ENCODE measurements around the gene PXMP2.

The PXMP2 gene

DNA sequence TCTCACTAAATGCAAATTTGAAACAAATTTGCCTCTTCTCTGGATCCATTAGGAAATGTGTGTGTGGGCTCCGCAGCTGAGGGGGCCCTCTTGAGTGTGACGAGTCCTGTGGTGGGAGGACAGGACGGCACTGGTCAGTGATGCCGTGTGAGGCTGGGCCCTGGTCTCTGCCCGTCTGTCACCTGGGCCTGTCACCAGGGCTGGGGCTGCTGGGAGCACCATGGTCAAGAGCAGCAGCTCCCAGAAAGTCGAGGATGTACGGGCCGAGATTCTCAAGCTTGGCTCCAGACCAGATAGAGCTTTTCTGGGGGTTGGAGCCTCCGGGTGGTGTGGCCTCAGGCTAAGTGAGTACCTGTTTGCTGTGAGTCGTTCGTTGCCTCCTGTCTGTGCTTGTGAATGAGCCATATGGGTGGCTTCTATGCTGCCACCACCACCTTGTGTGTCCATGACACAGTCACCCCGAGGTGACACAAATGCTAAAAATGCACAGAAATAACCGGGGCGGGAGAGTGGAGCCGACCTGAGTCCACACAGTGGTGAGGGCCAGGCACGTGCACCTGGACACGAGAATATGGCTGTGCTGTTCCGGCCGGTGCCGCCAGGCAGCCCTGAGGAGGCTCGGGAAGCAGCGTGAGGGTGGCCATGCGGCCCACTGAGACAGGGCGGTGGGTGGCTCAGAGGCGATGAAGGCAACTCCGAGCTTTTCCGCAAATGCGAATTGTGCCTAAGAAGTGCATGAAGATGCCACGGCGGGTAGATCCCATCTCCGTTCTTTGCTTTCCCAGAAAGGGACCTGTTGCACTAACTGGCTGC lies 32.0 kb downstream of the PXMP2 start:
- Mint-ChIP-seq H3K27ac (no peak overlapping the region), H3K9me3 (no peaks in the 10 kb centered on the region), H3K36me3 (ENCODE audit: low read depth) (peaks cover 33% of the 10 kb centered on the region), H3K4me3 (no peak overlapping the region), H3K4me1 (ENCODE audit: low read depth) (peaks cover 2% of the 10 kb centered on the region), H3K27me3 (ENCODE audit: low read depth) (no peaks in the 10 kb centered on the region)

DNA sequence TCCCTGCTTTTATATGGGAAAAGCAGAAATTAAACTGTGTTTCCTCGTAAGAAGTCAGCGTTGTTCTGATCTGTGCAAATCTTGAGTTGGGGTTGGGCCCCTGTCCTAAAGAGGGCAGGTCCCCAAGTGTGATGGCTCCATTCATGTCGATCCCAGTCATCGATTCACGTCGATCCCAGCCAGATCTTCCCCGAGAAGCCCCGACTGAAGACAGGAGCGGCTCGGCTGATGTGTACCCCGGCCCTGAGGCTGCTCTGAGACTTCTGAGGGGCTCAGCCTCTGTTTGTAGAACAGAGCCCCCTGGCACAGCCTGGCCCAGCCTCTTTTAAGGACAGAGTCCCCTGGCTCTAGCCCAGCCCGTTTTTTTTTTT lies 32.6 kb downstream of the PXMP2 start:
- Mint-ChIP-seq H3K4me3 (no peak overlapping the region), H3K27ac (no peak overlapping the region), H3K9me3 (no peaks in the 10 kb centered on the region), H3K4me1 (ENCODE audit: low read depth) (no peaks in the 10 kb centered on the region), H3K36me3 (ENCODE audit: low read depth) (peaks cover 31% of the 10 kb centered on the region), H3K27me3 (ENCODE audit: low read depth) (no peaks in the 10 kb centered on the region)

DNA sequence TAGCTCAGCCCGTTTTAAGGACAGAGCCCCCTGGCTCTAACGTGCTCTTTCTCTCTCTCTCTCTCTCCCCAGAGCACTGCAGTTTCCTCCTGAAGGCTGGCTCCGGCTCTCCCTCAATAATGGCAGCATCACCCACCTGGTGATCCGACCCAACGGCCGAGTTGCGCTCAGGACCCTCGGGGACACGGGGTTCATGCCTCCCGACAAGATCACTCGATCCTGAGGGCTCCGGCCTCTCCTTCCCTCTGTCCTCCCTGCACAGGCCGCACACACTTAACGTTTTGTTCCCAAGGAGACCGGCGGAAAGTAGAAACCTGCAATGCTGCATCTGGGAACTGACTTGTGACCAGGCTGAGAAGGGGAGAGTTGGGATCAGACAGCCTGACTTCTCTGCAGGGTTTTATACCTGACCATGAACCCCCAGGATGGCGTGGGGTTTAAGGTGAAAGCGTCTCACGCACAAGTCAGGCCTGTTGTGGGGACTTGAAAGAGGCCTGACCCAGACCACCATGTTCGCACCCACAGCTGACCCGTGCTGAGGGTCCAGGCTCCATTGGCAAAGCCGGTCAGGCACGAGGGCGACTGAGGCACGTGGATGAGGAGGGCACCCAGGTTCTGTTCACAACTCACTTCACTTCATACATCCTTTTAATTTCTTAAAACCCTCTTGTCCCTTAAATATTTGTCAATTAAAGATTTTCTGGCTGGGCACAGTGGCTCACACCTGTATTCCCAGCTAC lies 33.4 kb downstream of the PXMP2 start:
- no peaks in the 10 kb centered on the region for H3K4me1 Mint-ChIP-seq (ENCODE audit: low read depth)
- H3K36me3 Mint-ChIP-seq (ENCODE audit: low read depth) = peaks cover 37% of the 10 kb centered on the region
- no peaks in the 10 kb centered on the region for H3K9me3 Mint-ChIP-seq
- no peak overlapping the region for H3K27ac Mint-ChIP-seq
- no peak overlapping the region for H3K4me3 Mint-ChIP-seq
- H3K27me3 Mint-ChIP-seq (ENCODE audit: low read depth) = no peaks in the 10 kb centered on the region

DNA sequence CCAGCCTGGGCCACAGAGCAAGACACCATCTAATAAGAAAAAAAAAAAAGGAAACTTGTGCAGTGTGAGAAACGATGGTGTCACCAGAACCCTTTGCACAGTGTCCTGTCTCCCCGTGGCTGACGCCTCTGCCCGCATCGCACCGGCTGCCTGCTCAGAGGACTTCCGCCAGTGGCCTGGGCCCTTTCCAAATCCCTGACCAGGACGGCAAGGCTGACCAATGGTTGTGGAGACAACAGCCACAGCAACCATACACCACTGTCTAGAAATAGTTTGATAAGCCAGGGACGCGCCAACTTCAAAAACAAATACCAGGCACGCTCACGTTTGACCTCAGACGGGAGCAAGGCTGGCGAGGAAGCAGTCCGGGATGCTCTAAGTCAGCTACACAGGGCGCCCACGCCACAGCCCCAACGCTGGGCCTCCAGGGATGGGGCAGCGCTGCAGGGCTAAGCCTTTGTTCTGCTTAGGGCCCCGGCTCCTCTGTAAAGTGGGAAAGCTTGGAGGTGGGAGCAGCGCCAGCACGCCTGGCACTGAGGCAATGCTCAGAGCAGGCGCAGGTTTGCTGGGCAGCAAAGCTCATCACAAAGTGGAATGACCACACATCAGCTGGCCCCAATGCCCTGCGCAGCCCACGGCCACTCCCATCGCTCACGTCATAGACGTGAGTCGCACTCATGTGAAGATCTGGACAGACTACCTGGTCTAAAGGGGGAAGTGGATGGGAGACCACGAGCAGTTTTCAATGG lies 35.8 kb downstream of the PXMP2 start:
- Mint-ChIP-seq H3K27ac (no peak overlapping the region), H3K9me3 (no peaks in the 10 kb centered on the region)

DNA sequence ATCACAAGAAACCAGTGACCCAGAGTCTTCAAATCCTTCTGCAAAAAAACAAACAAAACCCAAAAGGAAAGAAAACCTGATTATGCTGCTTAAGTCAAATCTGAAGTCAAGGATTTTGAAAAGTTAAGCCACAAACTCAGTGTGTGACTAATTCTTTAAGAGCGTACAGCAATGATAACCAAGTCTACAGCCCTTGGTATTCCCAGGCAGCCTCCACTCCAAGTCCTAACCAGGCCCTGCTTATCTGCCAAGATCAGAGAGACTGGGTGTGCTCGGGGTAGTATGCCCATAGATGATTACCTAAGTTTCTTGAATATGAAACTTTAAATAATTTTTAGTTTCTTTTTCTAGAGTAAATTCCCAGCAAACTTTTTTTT lies 36.4 kb downstream of the PXMP2 start:
- Mint-ChIP-seq H3K4me3 (no peak overlapping the region), H3K4me1 (ENCODE audit: low read depth) (no peaks in the 10 kb centered on the region), H3K9me3 (no peaks in the 10 kb centered on the region), H3K27ac (no peak overlapping the region), H3K27me3 (ENCODE audit: low read depth) (no peaks in the 10 kb centered on the region), H3K36me3 (ENCODE audit: low read depth) (peaks cover 57% of the 10 kb centered on the region)

More for the DNA sequence above, 35.8 kb downstream of the PXMP2 start:
- no peak overlapping the region for H3K4me3 Mint-ChIP-seq
- peaks cover 52% of the 10 kb centered on the region for H3K36me3 Mint-ChIP-seq (ENCODE audit: low read depth)
- no peaks in the 10 kb centered on the region for H3K27me3 Mint-ChIP-seq (ENCODE audit: low read depth)
- H3K4me1 Mint-ChIP-seq (ENCODE audit: low read depth) = no peaks in the 10 kb centered on the region

DNA sequence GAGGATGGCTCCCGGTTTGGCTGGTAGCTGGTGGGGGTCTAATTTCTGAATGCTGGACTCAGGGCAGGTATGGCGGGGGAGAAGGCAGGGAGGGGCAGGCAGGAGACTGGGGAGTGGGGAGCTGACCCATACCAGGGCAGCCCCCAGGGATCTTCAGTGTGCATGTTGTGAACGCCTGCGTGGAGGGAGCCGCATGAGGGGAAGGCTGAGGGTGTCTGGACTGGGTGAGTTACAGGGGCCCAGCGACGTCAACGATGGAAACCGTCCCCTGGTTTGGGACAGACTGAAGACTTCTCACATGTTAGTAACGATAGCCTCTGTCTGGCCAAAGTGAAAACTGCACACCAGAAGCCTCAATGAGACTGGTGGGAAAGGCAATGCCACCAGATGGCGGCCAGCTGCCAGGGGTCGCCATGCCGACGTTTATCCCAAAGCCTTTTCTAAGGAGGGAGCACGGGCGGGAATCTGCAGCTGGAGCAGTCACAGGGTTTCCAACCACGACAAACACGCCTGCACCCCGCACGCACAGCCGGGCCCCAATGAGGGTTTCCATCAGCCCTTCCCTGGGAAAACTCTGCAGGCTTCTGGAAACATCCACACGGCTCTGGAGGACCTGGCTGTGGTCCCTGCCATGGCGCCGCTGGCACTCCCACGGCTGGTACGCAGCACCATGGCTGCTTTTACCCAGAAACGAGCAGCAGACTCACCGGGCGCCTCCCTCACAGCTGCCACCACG lies 37.3 kb downstream of the PXMP2 start:
- peaks cover 54% of the 10 kb centered on the region for H3K36me3 Mint-ChIP-seq (ENCODE audit: low read depth)
- H3K27ac Mint-ChIP-seq = no peak overlapping the region
- H3K27me3 Mint-ChIP-seq (ENCODE audit: low read depth) = no peaks in the 10 kb centered on the region
- no peaks in the 10 kb centered on the region for H3K9me3 Mint-ChIP-seq
- H3K4me1 Mint-ChIP-seq (ENCODE audit: low read depth) = no peaks in the 10 kb centered on the region
- no peak overlapping the region for H3K4me3 Mint-ChIP-seq

DNA sequence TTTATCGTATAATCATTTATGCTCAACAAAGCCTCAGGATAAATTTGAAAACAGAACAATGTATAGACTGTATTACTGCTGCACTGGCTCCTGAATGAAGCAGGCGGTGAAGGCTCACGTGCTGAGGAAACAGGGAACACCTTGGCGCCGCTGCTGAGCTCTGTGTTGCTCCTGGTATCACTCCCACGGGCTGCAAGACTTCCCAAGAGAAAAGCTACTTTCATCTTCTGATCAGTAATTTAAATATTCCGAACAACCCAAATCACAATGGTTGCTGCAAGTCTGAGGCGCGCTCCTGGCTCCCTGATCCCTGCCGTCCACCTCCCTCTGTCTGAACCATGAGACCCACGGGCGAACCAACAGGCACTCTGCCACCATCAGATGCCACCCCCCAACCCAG lies 39.0 kb downstream of the PXMP2 start:
- Mint-ChIP-seq H3K27me3 (ENCODE audit: low read depth) (no peaks in the 10 kb centered on the region), H3K27ac (no peak overlapping the region), H3K4me3 (no peak overlapping the region), H3K9me3 (no peaks in the 10 kb centered on the region), H3K4me1 (ENCODE audit: low read depth) (no peaks in the 10 kb centered on the region), H3K36me3 (ENCODE audit: low read depth) (peaks cover 58% of the 10 kb centered on the region)

DNA sequence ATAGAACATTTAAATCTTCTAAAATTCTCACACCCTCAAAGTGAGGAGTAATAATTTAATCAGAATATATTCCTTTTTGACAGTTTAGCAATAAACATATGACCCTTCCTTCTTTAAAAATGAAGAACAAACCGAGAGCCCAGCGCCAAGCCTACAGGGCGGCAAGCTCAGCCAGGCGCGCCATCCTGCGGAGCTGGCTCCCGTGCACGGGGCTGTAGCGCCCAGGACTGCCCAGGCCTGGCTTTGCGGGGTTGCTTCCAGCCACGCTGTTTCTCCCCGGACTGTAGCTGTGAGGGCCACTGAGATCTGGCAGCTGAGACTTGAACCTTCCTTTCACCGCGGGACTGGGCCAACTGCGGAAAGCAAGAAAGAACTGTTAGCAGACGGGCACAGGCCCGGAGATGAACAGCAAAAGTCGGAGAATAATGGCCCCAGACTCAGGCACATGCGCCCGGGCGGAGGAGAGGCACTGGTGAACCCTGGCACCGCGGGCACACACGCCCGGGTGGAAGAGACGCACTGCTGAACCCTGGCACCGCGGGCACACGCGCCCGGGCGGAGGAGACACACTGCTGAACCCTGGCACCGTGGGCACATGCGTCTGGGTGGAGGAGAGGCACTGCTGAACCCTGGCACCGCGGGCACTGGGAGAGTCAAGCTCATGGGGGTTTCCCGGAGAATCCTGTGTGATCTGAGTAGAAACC lies 39.9 kb downstream of the PXMP2 start:
- Mint-ChIP-seq H3K27ac (no peak overlapping the region), H3K4me3 (no peak overlapping the region), H3K27me3 (ENCODE audit: low read depth) (no peaks in the 10 kb centered on the region), H3K9me3 (no peaks in the 10 kb centered on the region), H3K4me1 (ENCODE audit: low read depth) (no peaks in the 10 kb centered on the region), H3K36me3 (ENCODE audit: low read depth) (peaks cover 64% of the 10 kb centered on the region)

DNA sequence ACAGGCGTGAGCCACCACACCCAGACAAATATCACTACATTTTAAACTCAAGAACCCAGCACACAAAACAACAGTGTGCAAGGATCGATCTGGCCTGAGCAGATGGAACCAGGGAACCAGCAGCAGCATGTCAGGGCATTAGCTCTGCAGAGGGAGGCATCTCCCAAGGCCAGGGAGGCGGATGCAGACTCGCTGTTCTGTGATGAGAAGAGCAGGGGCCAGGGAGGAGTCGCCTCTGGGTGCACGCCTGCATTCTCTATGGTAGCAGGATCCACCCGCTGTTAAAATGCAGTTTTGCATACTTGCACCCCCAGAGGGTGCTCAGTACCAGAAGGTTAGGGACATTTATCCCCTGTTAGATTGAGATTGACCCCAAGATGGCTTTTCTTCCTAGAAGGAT lies 41.1 kb downstream of the PXMP2 start:
- Mint-ChIP-seq H3K36me3 (ENCODE audit: low read depth) (peaks cover 72% of the 10 kb centered on the region), H3K4me1 (ENCODE audit: low read depth) (no peaks in the 10 kb centered on the region), H3K27me3 (ENCODE audit: low read depth) (no peaks in the 10 kb centered on the region), H3K9me3 (no peaks in the 10 kb centered on the region), H3K4me3 (no peak overlapping the region), H3K27ac (no peak overlapping the region)

DNA sequence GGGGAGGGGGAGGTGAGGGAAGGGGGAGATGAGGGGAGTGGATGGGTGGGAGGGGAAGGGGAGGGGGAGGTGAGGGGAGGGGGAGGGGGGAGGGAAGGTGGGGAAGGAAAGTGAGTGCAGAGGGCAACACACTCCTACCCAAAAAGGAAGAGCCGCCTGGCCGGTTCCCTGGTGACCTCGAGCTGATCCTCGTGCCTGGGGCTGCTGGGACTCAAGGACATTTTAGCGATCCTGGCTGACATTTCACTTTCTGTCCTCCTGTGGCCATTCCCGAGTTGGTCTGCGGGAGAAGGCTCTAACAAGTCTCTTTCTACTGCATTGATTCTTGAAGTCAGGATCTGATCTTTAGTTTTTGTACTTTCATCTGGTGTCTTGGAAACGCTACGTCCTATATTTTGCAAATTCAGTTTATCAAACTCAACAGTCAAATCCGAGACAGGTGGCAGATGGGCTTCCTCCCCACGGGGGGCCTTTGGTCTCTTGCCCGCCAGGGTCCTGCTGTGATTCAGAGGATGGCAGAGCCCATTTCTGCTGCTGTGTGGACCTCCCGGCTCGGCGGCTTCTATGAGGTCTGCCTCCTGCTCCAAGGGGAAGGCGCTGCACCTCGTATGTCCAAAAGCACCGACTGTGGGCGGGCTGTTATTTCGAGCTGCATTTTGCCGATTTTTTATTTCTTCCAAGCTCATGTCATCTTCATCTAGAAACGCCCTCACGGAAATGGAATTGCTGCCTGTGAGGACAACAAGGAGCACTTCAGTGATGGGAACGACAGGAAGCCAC lies 42.3 kb downstream of the PXMP2 start:
- H3K4me3 Mint-ChIP-seq = no peak overlapping the region
- no peaks in the 10 kb centered on the region for H3K27me3 Mint-ChIP-seq (ENCODE audit: low read depth)
- no peak overlapping the region for H3K27ac Mint-ChIP-seq
- H3K36me3 Mint-ChIP-seq (ENCODE audit: low read depth) = peaks cover 73% of the 10 kb centered on the region
- no peaks in the 10 kb centered on the region for H3K4me1 Mint-ChIP-seq (ENCODE audit: low read depth)
- H3K9me3 Mint-ChIP-seq = no peaks in the 10 kb centered on the region

DNA sequence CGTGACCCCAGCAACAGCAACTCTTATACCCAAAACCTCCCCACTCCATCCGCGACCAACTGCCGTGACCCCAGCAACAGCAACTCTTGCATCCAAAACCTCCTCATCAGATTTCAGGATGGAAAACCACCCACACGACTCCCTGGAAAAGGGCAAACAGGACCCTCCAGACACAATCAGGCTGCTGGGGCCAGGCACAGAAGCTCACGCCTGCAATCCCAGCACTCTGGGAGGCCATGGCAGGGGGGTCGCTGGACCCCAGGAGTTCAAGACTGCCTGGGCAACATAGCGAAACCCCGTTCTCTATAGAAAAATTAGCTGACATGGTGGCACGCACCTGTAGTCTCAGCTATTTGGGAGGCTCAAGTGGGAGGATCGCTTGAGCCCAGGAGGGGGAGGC lies 43.0 kb downstream of the PXMP2 start:
- Mint-ChIP-seq H3K4me1 (ENCODE audit: low read depth) (no peaks in the 10 kb centered on the region), H3K36me3 (ENCODE audit: low read depth) (peaks cover 75% of the 10 kb centered on the region), H3K9me3 (no peaks in the 10 kb centered on the region), H3K4me3 (no peak overlapping the region), H3K27me3 (ENCODE audit: low read depth) (no peaks in the 10 kb centered on the region), H3K27ac (no peak overlapping the region)

DNA sequence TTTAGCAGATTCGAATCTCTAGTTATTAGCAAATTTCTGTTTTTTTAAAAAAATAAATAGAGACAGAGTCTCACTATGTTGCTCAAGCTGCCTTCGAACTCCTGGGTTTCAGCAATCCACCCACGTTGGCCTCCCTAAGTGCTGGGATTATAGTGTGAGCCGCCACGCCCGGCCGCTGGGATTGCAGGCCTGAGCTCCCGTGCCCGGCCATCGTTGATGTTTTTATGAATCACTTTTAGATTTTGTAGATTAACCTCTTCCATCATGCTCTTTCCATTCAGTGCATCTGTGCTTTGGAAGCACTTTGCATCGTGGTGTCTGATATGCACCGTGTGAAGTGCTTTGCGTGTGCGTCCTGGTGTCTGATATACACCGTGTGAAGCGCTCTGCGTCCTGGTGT lies 44.2 kb downstream of the PXMP2 start:
- Mint-ChIP-seq H3K4me1 (ENCODE audit: low read depth) (no peaks in the 10 kb centered on the region), H3K4me3 (no peak overlapping the region), H3K9me3 (no peaks in the 10 kb centered on the region)

DNA sequence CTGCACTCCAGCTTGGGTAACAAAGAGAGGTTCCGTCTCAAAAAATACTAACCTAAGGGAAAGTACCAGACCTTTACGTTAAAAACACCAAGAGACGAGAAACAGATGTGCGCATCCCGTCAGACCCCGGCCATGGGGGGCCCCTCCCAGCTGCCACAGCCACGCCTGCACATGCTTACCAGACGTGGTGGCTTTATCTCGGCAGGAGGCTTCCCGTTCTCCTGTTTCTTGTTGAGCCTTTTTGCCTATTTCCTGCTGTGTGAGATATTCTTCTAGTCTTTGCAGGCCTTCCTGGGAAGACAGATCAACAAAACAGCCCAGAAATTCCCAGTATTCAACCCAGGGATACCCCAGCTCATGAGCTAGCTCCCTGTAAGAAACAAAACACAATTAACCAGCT lies 46.8 kb downstream of the PXMP2 start:
- no peaks in the 10 kb centered on the region for H3K4me1 Mint-ChIP-seq (ENCODE audit: low read depth)
- H3K27me3 Mint-ChIP-seq (ENCODE audit: low read depth) = no peaks in the 10 kb centered on the region
- no peak overlapping the region for H3K27ac Mint-ChIP-seq
- H3K4me3 Mint-ChIP-seq = no peak overlapping the region
- H3K9me3 Mint-ChIP-seq = no peaks in the 10 kb centered on the region
- H3K36me3 Mint-ChIP-seq (ENCODE audit: low read depth) = peaks cover 66% of the 10 kb centered on the region

More for the DNA sequence above, 44.2 kb downstream of the PXMP2 start:
- Mint-ChIP-seq H3K27me3 (ENCODE audit: low read depth) (no peaks in the 10 kb centered on the region), H3K27ac (no peak overlapping the region), H3K36me3 (ENCODE audit: low read depth) (peaks cover 70% of the 10 kb centered on the region)

All from T-helper 1 cell treated with Interleukin-12 subunit alpha and Interleukin-12 subunit beta and Interleukin-4 antibody, amounts not matched to agents 30 μg/mL and 1 μg/mL, for 36 hours (primary cell).